ENCODE measurements around the gene SSH2. TPM values are rescaled to one million over a fixed set of nuclear protein-coding genes. Genes with fewer than 3 reads are reported as not detected.

Gene SSH2
- total RNA-seq, 2 donors from 2014 or later, result 28.1 to 28.2 TPM

GRCh38 chr17:29613856-29614255 is 316.2 kb downstream of the SSH2 start:
- Histone ChIP-seq H3K4me1 (peaks cover 20% of the 10 kb centered on the region), H3K27ac (no peak overlapping the region), H3K9me3 (no peaks in the 10 kb centered on the region), H3K36me3 (no peaks in the 10 kb centered on the region), H3K9ac (ENCODE audit: low read depth in 2 of 2, low read length in 2 of 2) (peak overlapping the region; percentile 26 to 37), H3K4me3 (peak overlapping the region; percentile 31), H3K27me3 (peaks cover 4% of the 10 kb centered on the region)
- TF ChIP-seq CTCF (IDR thresholded peaks at IDR 0.05), result no peak
- no peak for DNase-seq
- intact Hi-C loops (cut with DNase I), result no loop called here

GRCh38 chr17:29613352-29613837 is 316.6 kb downstream of the SSH2 start:
- Histone ChIP-seq H3K4me1 (peaks cover 20% of the 10 kb centered on the region), H3K4me3 (peak overlapping the region; percentile 31), H3K27ac (no peak overlapping the region), H3K9ac (ENCODE audit: low read depth in 2 of 2, low read length in 2 of 2) (peak overlapping the region; percentile 26 to 37), H3K9me3 (no peaks in the 10 kb centered on the region), H3K27me3 (peaks cover 4% of the 10 kb centered on the region), H3K36me3 (no peaks in the 10 kb centered on the region)
- intact Hi-C loops (cut with DNase I), result no loop called here
- peak; percentile 91 for TF ChIP-seq CTCF (IDR thresholded peaks at IDR 0.05)
- DNase-seq, result peak; percentile 98

GRCh38 chr17:29612404-29613280 is 317.4 kb downstream of the SSH2 start:
- no peaks in the 10 kb centered on the region for H3K36me3 ChIP-seq
- no peaks in the 10 kb centered on the region for H3K9me3 ChIP-seq
- TF ChIP-seq CTCF (IDR thresholded peaks at IDR 0.05), result no peak
- intact Hi-C loops (cut with DNase I), result no loop called here
- peaks cover 4% of the 10 kb centered on the region for H3K27me3 ChIP-seq
- no peak for DNase-seq
- no peak overlapping the region for H3K27ac ChIP-seq
- no peak overlapping the region for H3K9ac ChIP-seq (ENCODE audit: low read depth in 2 of 2, low read length in 2 of 2)
- H3K4me1 ChIP-seq, result peaks cover 20% of the 10 kb centered on the region
- peak overlapping the region; percentile 31 for H3K4me3 ChIP-seq

- Histone ChIP-seq H3K36me3 (no peaks in the 10 kb centered on the region), H3K4me3 (no peak overlapping the region), H3K9ac (ENCODE audit: low read depth in 2 of 2, low read length in 2 of 2) (no peak overlapping the region), H3K27me3 (peaks cover 4% of the 10 kb centered on the region), H3K9me3 (no peaks in the 10 kb centered on the region), H3K27ac (no peak overlapping the region), H3K4me1 (peaks cover 14% of the 10 kb centered on the region)
- intact Hi-C loops (cut with DNase I), result no loop called here
- no peak for DNase-seq
- TF ChIP-seq CTCF (IDR thresholded peaks at IDR 0.05), result no peak
These were observed 318.0 kb downstream of the SSH2 start for GRCh38 chr17:29612094-29612403.

GRCh38 chr17:29611351-29612093 is 318.5 kb downstream of the SSH2 start:
- H3K9ac ChIP-seq (ENCODE audit: low read depth in 2 of 2, low read length in 2 of 2), result no peak overlapping the region
- H3K27me3 ChIP-seq, result peaks cover 4% of the 10 kb centered on the region
- H3K27ac ChIP-seq, result no peak overlapping the region
- intact Hi-C loops (cut with DNase I), result no loop called here
- H3K4me3 ChIP-seq, result no peak overlapping the region
- H3K9me3 ChIP-seq, result no peaks in the 10 kb centered on the region
- peaks cover 8% of the 10 kb centered on the region for H3K4me1 ChIP-seq
- no peak for TF ChIP-seq CTCF (IDR thresholded peaks at IDR 0.05)
- no peak for DNase-seq
- no peaks in the 10 kb centered on the region for H3K36me3 ChIP-seq
